GM12864 (cell line): ENCODE results near the gene NFATC2.
"Not testable (repeated sequence)": the region's sequence is repeated elsewhere in the genome, so short reads cannot be mapped to it uniquely, and the experiment has no call there.

ENCODE experiments used
- DNase-seq: peaks from one replicate; pipeline ENCODE4 v3.0.0-alpha.2; 2011; ENCODE audit warnings: low read depth
- H3K4me3 ChIP-seq: 2 replicates; pipeline ENCODE4 v1.5.1; 2011; ENCODE audit warnings: mild to moderate bottlenecking, low read depth, low read length, control low read depth
- TF ChIP-seq, protein P1 (sequence below): IDR thresholded peaks from 2 replicates; pipeline ENCODE4 v1.5.1; 2011; ENCODE audit warnings: low read depth, mild to moderate bottlenecking, moderate library complexity, low read length, control low read depth, inconsistent platforms; ENCODE audit errors: missing control alignments

NFATC2 gene

DNA sequence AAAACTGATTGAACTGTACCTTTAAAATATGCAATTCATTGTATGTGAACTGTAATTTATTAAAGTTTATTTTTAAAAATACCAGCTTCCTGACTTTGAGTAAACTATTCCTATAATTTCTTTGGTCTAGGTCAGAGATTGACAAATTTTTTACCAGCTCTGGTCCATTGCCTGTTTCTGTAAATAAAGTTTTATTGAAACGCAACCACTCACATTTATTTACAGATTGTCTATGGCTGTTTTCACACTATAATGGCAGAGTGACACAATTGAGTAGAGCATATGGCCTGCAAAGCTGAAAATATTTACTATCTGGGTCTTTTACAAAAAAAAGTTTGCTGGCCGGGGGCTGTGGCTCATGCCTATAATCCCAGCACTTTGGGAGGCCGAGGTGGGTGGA, 33.0 kb upstream of the NFATC2 start:
- no peak overlapping the region for H3K4me3 ChIP-seq
- DNase-seq = no peak
- TF ChIP-seq, protein P1, sequence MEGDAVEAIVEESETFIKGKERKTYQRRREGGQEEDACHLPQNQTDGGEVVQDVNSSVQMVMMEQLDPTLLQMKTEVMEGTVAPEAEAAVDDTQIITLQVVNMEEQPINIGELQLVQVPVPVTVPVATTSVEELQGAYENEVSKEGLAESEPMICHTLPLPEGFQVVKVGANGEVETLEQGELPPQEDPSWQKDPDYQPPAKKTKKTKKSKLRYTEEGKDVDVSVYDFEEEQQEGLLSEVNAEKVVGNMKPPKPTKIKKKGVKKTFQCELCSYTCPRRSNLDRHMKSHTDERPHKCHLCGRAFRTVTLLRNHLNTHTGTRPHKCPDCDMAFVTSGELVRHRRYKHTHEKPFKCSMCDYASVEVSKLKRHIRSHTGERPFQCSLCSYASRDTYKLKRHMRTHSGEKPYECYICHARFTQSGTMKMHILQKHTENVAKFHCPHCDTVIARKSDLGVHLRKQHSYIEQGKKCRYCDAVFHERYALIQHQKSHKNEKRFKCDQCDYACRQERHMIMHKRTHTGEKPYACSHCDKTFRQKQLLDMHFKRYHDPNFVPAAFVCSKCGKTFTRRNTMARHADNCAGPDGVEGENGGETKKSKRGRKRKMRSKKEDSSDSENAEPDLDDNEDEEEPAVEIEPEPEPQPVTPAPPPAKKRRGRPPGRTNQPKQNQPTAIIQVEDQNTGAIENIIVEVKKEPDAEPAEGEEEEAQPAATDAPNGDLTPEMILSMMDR = no peak

DNA sequence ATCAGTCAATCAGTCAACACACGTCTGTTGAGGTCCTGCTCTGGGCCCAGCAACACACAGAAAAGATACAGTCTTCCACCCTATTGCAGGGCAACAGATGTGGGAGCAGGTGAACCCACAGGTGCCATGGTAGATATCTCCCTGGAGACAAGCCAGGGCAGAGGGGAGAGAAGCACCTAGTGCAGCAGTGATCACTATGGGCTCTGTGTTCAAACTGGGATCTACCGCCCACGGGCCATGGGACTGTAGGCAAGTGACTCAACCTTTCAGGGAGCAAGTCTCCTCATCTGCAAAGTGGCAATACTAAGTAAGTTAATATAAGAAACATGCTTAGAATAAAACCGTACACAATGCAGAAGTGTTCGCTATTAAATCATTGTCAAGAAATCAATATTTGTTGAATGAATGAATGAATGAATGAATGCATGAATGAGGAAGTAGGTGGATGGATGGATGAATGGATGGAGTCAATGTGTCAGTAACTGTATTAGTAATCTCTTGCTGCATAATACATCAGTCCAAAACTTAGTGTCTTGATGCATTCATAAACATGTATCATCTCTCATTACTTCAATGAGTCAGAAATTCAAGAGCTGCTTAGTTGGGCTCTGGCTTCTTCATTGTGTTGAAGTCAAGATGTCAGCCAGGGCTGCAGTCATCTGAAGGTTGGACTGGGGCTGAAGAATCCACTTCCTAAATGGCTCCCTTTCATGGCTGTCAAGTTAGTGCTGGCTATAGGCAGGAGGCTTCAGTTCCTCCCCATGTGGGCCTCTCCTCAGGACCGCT, 31.9 kb upstream of the NFATC2 start:
- DNase-seq = no peak
- TF ChIP-seq, protein P1 = no peak
- no peak overlapping the region for H3K4me3 ChIP-seq

DNA sequence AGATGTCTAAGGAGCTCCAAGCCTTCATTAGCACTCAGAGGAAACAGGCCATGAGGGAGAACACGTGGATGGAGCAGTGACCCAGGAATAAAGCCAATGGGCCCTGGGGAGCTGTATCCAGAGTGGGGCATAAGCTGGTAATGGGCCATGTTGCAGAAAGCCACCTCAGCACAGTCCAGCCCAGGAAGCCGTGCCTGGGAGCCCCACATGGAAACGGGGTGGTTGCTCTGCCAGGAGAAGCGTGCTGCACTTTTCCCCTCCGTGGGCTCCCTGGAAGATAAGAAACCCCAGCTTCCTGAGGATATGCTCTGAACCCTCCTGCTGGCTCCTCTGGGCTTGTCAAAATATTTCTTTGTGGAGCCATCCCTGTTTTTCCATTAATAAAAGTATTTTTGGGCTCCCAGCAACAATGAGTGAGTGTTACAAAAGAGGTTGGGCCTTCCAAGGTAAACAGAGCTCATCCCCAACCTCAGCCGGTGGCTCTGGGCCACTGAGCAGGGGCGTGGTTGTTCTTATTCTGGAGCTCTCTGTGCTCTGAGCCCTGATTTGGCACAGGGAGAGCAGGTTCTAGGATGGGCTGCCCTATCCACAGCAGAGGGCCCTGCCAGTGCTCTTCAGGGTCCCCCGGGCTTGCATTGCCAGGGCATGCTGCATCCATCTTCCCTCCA, 31.2 kb upstream of the NFATC2 start:
- DNase-seq = no peak
- TF ChIP-seq, protein P1 = no peak
- H3K4me3 ChIP-seq = no peak overlapping the region

DNA sequence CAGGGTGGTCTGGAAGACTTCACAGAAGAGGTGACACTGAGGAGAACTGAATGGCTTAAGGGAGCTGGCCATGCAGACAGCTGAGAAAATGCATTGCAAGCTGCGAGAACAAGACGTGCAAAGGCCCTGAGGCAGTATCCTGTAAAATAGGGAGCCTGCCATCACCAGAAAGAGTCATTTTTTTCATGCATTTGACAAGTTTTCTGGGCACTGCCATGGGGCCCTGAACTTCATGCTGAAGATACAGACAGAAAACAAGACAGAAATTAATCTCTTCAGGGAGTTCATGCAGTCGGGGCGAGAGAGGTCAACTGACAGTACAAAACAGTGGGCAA, 28.9 kb upstream of the NFATC2 start:
- no peak for DNase-seq
- no peak overlapping the region for H3K4me3 ChIP-seq
- TF ChIP-seq, protein P1 = no peak

DNA sequence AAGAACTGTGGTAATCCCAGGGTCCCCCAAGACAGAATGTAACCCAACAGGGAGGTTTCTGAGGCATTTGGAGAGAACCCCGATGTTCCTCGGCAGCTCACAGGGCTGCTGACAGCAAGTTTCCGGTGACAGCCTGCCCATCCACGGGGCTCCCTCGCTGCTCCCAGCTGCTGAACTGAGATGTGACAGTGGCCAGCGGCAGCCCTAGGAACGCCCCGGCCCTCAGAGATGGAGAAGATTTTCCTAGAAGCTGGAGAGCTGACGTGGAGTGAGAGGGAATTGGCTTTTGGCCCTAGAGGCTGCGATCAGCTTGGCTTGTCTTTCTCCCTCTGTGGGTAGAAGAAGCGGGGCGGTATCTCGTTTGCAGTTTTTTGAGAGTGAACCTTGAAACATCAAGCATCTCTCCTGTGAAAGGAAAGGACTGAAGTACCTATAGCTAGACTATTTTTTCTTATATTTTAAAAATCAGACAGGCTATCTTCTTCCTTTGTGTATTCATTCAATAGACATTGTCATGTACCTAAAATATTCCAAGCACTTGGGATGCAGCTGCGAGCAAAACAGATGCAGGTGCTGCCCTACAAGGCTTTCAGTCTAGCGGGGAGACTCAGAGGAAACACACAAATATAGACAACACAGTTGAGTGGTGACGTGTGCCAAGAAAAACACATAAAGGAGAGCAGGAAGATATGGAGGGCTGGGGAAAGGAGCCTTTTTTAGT, 28.4 kb upstream of the NFATC2 start:
- DNase-seq = no peak
- no peak overlapping the region for H3K4me3 ChIP-seq
- TF ChIP-seq, protein P1 = no peak

DNA sequence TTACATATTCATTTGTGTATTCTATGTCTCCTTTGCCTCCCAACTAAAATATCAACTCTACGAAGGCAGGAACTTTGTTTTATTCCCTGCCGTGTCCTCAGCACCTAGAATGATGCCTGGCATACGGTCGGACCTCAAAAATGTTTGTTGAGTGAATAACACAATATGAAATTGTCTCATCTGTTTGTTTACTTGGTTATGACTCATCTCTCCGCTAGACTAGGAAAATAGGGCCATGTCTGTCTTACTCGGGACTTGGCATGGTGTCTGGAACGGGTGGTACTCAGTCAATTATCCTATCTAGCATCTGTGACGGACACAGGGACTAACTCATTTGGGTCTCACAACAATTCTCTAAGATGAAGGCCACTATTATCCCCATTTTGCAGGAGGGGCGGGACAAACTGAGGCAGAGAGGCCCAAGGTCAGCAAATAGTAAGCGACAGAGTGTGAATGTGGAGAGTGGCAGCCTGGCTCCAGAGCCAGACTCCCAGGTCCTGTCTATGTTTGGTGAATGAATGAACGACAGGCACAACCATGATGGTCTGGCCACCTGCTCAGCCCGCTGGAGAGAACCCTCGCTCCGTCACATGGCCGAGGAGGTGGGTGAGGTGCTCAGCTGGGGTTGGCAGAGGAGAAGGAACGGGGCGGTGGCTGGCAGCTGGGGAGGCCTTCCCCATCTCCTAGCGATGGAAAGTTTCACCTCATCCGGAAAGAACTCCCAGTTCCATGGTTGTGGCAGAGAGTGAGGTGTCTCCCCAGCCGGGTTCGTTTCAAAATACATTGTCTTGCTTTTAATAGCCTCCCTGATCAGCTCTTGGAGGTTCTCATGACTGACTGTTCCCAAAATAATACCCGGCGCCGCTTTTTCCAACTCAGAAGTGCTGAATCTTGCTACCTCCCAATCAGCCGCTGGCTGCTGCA, 27.6 kb upstream of the NFATC2 start:
- H3K4me3 ChIP-seq = no peak overlapping the region
- TF ChIP-seq, protein P1 = no peak
- no peak for DNase-seq

DNA sequence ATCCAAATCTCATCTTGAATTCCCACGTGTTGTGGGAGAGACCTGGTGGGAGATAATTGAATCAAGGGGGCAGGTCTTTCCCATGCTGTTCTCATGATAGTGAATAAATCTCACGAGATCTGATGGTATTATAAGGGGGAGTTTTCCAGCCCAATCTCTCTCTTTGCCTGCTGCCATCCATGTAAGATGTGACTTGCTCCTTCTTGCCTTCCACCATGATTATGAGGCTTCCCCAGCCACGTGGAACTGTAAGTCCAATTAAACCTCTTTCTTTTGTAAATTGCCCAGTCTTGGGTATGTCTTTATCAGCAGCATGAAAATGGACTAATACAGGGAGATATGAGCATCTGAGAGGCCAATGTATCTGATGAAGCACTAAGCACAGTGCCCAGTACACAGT, 26.0 kb upstream of the NFATC2 start:
- H3K4me3 ChIP-seq, DNase-seq: not testable (repeated sequence)
